ENCODE results near the gene LAMC2.

DNA sequence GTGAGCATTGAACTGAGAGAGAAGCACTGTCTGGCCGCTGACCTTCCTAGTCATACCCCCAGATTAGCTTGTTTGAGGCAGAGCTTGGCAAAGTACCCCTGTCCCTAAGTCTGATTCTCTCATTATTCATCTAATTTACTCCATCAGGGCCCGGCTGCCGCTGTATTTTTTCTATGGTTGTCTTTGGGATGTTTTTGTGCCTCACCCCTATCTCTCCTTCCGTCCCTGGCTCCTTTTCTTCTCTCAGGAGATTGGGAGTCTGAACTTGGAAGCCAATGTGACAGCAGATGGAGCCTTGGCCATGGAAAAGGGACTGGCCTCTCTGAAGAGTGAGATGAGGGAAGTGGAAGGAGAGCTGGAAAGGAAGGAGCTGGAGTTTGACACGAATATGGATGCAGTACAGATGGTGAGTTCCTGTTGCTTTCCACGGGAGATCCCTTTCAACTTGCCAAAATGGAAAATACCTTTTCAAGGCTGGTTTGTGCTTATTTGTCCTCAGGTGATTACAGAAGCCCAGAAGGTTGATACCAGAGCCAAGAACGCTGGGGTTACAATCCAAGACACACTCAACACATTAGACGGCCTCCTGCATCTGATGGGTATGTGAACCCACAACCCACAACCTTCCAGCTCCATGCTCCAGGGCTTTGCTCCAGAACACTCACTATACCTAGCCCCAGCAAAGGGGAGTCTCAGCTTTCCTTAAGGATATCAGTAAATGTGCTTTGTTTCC is 53.9 kb downstream of the LAMC2 start:
- TF ChIP-seq, protein P1, sequence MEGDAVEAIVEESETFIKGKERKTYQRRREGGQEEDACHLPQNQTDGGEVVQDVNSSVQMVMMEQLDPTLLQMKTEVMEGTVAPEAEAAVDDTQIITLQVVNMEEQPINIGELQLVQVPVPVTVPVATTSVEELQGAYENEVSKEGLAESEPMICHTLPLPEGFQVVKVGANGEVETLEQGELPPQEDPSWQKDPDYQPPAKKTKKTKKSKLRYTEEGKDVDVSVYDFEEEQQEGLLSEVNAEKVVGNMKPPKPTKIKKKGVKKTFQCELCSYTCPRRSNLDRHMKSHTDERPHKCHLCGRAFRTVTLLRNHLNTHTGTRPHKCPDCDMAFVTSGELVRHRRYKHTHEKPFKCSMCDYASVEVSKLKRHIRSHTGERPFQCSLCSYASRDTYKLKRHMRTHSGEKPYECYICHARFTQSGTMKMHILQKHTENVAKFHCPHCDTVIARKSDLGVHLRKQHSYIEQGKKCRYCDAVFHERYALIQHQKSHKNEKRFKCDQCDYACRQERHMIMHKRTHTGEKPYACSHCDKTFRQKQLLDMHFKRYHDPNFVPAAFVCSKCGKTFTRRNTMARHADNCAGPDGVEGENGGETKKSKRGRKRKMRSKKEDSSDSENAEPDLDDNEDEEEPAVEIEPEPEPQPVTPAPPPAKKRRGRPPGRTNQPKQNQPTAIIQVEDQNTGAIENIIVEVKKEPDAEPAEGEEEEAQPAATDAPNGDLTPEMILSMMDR (IDR thresholded peaks at IDR 0.05) = no peak
- TF ChIP-seq EP300 (IDR thresholded peaks at IDR 0.05) = no peak

Measured in ovary (tissue), 3 donors.